Esophagus squamous epithelium (tissue), 4 donors: Measurements from ENCODE around the gene LRRC73.

Source experiments
- POLR2A ChIP-seq, 4 donors: fragments of 450-650 bp; IDR thresholded peaks; one replicate each; pipeline ENCODE4 v1.6.1; 2017; ENCODE audit warnings: antibody characterized with exemption in 4 of 4, mild to moderate bottlenecking in 4 of 4, moderate library complexity in 3 of 4
- TF ChIP-seq, protein P1 (sequence below), 6 experiments: fragments of 450-650 bp in 4 of 6; fragments of 200-600 bp in 2 of 6; sonication (generic) in 2 of 6; IDR thresholded peaks; one replicate each; pipeline ENCODE4 v1.5.1; 2016 to 2019; ENCODE audit warnings: antibody characterized with exemption in 6 of 6, mild to moderate bottlenecking in 4 of 6, moderate library complexity in 4 of 6

DNA sequence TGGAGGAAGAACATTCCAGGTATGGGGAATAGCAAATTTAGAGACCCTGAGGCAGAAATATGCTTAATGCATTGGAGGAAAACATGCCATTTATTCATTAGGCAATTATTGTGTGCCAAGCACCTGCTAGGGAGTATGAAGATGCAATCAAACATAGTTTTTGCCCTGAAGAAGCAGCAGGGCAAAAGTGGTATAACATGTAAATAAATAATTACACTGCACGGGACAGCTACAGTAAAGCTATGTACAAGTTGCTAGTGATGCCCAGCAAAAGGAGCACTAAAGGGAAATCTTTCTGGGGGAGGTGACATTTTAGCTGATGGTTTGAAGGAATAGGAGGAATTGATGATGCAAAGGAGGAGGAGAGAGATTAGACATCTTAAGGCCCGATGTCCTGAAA lies 33.4 kb downstream of the LRRC73 start:
- TF ChIP-seq, protein P1, sequence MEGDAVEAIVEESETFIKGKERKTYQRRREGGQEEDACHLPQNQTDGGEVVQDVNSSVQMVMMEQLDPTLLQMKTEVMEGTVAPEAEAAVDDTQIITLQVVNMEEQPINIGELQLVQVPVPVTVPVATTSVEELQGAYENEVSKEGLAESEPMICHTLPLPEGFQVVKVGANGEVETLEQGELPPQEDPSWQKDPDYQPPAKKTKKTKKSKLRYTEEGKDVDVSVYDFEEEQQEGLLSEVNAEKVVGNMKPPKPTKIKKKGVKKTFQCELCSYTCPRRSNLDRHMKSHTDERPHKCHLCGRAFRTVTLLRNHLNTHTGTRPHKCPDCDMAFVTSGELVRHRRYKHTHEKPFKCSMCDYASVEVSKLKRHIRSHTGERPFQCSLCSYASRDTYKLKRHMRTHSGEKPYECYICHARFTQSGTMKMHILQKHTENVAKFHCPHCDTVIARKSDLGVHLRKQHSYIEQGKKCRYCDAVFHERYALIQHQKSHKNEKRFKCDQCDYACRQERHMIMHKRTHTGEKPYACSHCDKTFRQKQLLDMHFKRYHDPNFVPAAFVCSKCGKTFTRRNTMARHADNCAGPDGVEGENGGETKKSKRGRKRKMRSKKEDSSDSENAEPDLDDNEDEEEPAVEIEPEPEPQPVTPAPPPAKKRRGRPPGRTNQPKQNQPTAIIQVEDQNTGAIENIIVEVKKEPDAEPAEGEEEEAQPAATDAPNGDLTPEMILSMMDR (IDR thresholded peaks at IDR 0.05) = no peak
- TF ChIP-seq POLR2A (IDR thresholded peaks at IDR 0.05) = no peak
